ENCODE results near the gene NUBP2. TPM values are rescaled to one million over a fixed set of nuclear protein-coding genes. Genes with fewer than 3 reads are reported as not detected.

NUBP2 gene
- 111 and 116 TPM in 2 replicates for total RNA-seq

GRCh38 chr16:1782408-1783264, at the start of gene NUBP2, which contains the start of gene SPSB3:
Gene NUBP2 (plus strand): TSS chr16:1782960. CDS start chr16:1783021, 61 bp downstream.
Gene SPSB3 (minus strand): TSS chr16:1782571. CDS start chr16:1781483, 1,088 bp downstream.

GRCh38 chr16:1771188-1771863, 11.4 kb upstream of the NUBP2 start, which contains the start of gene NME3:
Gene NME3 (minus strand): TSS chr16:1771543. CDS start chr16:1771534, 9 bp downstream.

GRCh38 chr16:1772362-1772907, 10.3 kb upstream of the NUBP2 start, which contains the start of gene EME2:
Gene EME2 (plus strand): TSS chr16:1772810. CDS start chr16:1773228, 418 bp downstream.

GRCh38 chr16:1772908-1773702, 9.7 kb upstream of the NUBP2 start, which contains the start of gene MRPS34:
Gene MRPS34 (minus strand): TSS chr16:1773134. CDS start chr16:1773119, 15 bp downstream.

GRCh38 chr16:1793578-1794220, 10.9 kb downstream of the NUBP2 start, which contains the start of gene IGFALS:
Gene IGFALS (minus strand): TSS chr16:1793705. CDS start chr16:1793652, 53 bp downstream.

GRCh38 chr16:1826691-1827573, 44.2 kb downstream of the NUBP2 start, which contains the start of the genes FAHD1 and HAGH:
Gene FAHD1 (plus strand): TSS chr16:1827206. CDS start chr16:1827239, 33 bp downstream.
Gene HAGH (minus strand): TSS chr16:1826825. CDS start chr16:1826787, 38 bp downstream.

Other genes with a start within 250 kb of the NUBP2 start
- 12.9 and 13.6 TPM in 2 replicates for gene TMEM204, start 249.3 kb upstream of the NUBP2 start, total RNA-seq
- 15.3 and 23.6 TPM in 2 replicates for gene IFT140, start 170.9 kb upstream of the NUBP2 start, total RNA-seq
- 5.5 and 6.6 TPM in 2 replicates for gene CRAMP1, start 170.6 kb upstream of the NUBP2 start, total RNA-seq
- gene JPT2, start 104.7 kb upstream of the NUBP2 start, total RNA-seq = 43.7 and 48.3 TPM in 2 replicates
- gene MAPK8IP3, start 76.8 kb upstream of the NUBP2 start, total RNA-seq = 20.0 and 22.4 TPM in 2 replicates
- 73.6 and 90.8 TPM in 2 replicates for gene NME3, start 11.4 kb upstream of the NUBP2 start, total RNA-seq
- gene EME2, start 10.2 kb upstream of the NUBP2 start, total RNA-seq = 2.4 and 2.5 TPM in 2 replicates
- 155 TPM in 2 replicates for gene MRPS34, start 9.8 kb upstream of the NUBP2 start, total RNA-seq
- gene SPSB3, start 389 bp upstream of the NUBP2 start, total RNA-seq = 31.8 and 35.5 TPM in 2 replicates
- 0.30 TPM in 1 of 2 replicates, not detected in the other for gene IGFALS, start 10.7 kb downstream of the NUBP2 start, total RNA-seq
- gene HAGH, start 43.9 kb downstream of the NUBP2 start, total RNA-seq = 62.4 and 71.3 TPM in 2 replicates
- gene FAHD1, start 44.2 kb downstream of the NUBP2 start, total RNA-seq = 33.6 and 52.6 TPM in 2 replicates
- 0.30 TPM in 1 of 2 replicates, not detected in the other for gene MEIOB, start 89.2 kb downstream of the NUBP2 start, total RNA-seq
- not detected in 2 replicates for gene HS3ST6, start 135.5 kb downstream of the NUBP2 start, total RNA-seq
- gene MSRB1, start 160.2 kb downstream of the NUBP2 start, total RNA-seq = 9.8 and 12.0 TPM in 2 replicates
- gene RPL3L, start 171.7 kb downstream of the NUBP2 start, total RNA-seq = not detected in 2 replicates
- 323 and 367 TPM in 2 replicates for gene NDUFB10, start 176.6 kb downstream of the NUBP2 start, total RNA-seq
- gene RPS2, start 181.9 kb downstream of the NUBP2 start, total RNA-seq = 4,271 and 4,630 TPM in 2 replicates
- gene RNF151, start 183.9 kb downstream of the NUBP2 start, total RNA-seq = not detected in 2 replicates
- gene TBL3, start 189.1 kb downstream of the NUBP2 start, total RNA-seq = 94.1 and 97.0 TPM in 2 replicates
- gene NOXO1, start 198.5 kb downstream of the NUBP2 start, total RNA-seq = not detected in 2 replicates
- 21.1 and 43.7 TPM in 2 replicates for gene GFER, start 201.2 kb downstream of the NUBP2 start, total RNA-seq
- gene SYNGR3, start 207.0 kb downstream of the NUBP2 start, total RNA-seq = 4.2 and 8.4 TPM in 2 replicates
- gene ZNF598, start 226.9 kb downstream of the NUBP2 start, total RNA-seq = 44.0 and 45.6 TPM in 2 replicates
- 1.6 and 1.8 TPM in 2 replicates for gene NPW, start 236.8 kb downstream of the NUBP2 start, total RNA-seq
- gene NHERF2, start 243.9 kb downstream of the NUBP2 start, total RNA-seq = 47.4 and 58.7 TPM in 2 replicates